Mesothelial cell of epicardium (in vitro differentiated cells): ENCODE measurements around the gene ZFP62. TPM values are rescaled to one million over a fixed set of nuclear protein-coding genes. Genes with fewer than 3 reads are reported as not detected.

Source experiments
- DNase-seq, 2 experiments: peaks; one replicate each; pipeline ENCODE4 v3.0.0; 2021; ENCODE audit warnings: low spot score in 2 of 2; ENCODE audit not compliant: unreplicated experiment in 2 of 2
- H3K27ac Mint-ChIP-seq: 2 replicates; pipeline ENCODE4 v1.8.0; 2021; ENCODE audit warnings: mixed read lengths
- H3K27me3 Mint-ChIP-seq: 2 replicates; pipeline ENCODE4 v1.8.0; 2021; ENCODE audit warnings: low read depth, mixed read lengths
- H3K36me3 Mint-ChIP-seq: 2 replicates; pipeline ENCODE4 v1.8.0; 2021; ENCODE audit warnings: mixed read lengths
- H3K4me1 Mint-ChIP-seq: 2 replicates; pipeline ENCODE4 v1.8.0; 2021; ENCODE audit warnings: mixed read lengths
- H3K4me3 Mint-ChIP-seq: 2 replicates; pipeline ENCODE4 v1.8.0; 2021; ENCODE audit warnings: mild to moderate bottlenecking, moderate library complexity, mixed read lengths
- H3K9me3 Mint-ChIP-seq: 2 replicates; pipeline ENCODE4 v1.8.0; 2021; ENCODE audit warnings: mixed read lengths
- total RNA-seq: library from RNA; stranded (reverse); gene quantifications from 3 replicates; pipeline ENCODE4 v1.2.1, GENCODE V29; 2021
- TF ChIP-seq, protein P1 (sequence below): fragments of 200-600 bp; sonication (generic); IDR thresholded peaks from one replicate; pipeline ENCODE4 v1.5.0; 2021; ENCODE audit warnings: antibody characterized with exemption; ENCODE audit not compliant: unreplicated experiment

The ZFP62 gene
- total RNA-seq, 1 donor from 2014 or later: 48.9 TPM

DNA sequence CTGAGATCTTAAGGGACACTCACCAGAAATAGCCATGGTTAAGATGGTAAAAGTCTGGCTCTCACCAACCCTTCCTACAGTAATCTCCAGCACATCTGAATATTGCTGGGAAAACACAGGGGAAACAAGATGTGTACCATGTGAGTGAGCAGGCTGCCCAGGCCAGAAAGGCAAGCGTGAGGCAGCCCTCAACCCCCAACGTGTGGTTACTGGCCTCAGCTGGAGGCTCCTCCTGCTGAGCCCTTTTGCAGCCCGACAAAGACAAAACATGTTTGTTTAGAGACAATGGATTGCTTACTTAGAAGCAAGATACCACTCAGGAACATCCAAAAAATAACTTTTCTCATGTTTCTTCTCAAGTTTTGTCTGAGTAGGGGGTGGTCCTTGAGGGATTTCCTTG lies 16.6 kb downstream of the ZFP62 start:
- H3K9me3 Mint-ChIP-seq: peaks cover 69% of the 10 kb centered on the region

GRCh38 chr5:180839935-180840334 lies 21.1 kb downstream of the ZFP62 start:
- peaks cover 19% of the 10 kb centered on the region for H3K36me3 Mint-ChIP-seq
- H3K9me3 Mint-ChIP-seq: peaks cover 33% of the 10 kb centered on the region
- H3K4me3 Mint-ChIP-seq: no peak overlapping the region
- TF ChIP-seq, protein P1, sequence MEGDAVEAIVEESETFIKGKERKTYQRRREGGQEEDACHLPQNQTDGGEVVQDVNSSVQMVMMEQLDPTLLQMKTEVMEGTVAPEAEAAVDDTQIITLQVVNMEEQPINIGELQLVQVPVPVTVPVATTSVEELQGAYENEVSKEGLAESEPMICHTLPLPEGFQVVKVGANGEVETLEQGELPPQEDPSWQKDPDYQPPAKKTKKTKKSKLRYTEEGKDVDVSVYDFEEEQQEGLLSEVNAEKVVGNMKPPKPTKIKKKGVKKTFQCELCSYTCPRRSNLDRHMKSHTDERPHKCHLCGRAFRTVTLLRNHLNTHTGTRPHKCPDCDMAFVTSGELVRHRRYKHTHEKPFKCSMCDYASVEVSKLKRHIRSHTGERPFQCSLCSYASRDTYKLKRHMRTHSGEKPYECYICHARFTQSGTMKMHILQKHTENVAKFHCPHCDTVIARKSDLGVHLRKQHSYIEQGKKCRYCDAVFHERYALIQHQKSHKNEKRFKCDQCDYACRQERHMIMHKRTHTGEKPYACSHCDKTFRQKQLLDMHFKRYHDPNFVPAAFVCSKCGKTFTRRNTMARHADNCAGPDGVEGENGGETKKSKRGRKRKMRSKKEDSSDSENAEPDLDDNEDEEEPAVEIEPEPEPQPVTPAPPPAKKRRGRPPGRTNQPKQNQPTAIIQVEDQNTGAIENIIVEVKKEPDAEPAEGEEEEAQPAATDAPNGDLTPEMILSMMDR: no peak
- H3K27me3 Mint-ChIP-seq: no peaks in the 10 kb centered on the region
- H3K4me1 Mint-ChIP-seq: no peaks in the 10 kb centered on the region
- no peak overlapping the region for H3K27ac Mint-ChIP-seq
- no peak for DNase-seq

More for the DNA sequence above, 16.6 kb downstream of the ZFP62 start:
- H3K36me3 Mint-ChIP-seq: peaks cover 50% of the 10 kb centered on the region
- H3K27ac Mint-ChIP-seq: no peak overlapping the region
- DNase-seq: no peak
- no peaks in the 10 kb centered on the region for H3K4me1 Mint-ChIP-seq
- TF ChIP-seq, protein P1: no peak
- H3K27me3 Mint-ChIP-seq: no peaks in the 10 kb centered on the region
- H3K4me3 Mint-ChIP-seq: no peak overlapping the region

GRCh38 chr5:180839227-180839626 lies 21.8 kb downstream of the ZFP62 start:
- DNase-seq: no peak
- Mint-ChIP-seq H3K9me3 (peaks cover 28% of the 10 kb centered on the region), H3K4me1 (no peaks in the 10 kb centered on the region), H3K27ac (no peak overlapping the region), H3K4me3 (no peak overlapping the region), H3K27me3 (no peaks in the 10 kb centered on the region), H3K36me3 (peaks cover 26% of the 10 kb centered on the region)
- TF ChIP-seq, protein P1: no peak

DNA sequence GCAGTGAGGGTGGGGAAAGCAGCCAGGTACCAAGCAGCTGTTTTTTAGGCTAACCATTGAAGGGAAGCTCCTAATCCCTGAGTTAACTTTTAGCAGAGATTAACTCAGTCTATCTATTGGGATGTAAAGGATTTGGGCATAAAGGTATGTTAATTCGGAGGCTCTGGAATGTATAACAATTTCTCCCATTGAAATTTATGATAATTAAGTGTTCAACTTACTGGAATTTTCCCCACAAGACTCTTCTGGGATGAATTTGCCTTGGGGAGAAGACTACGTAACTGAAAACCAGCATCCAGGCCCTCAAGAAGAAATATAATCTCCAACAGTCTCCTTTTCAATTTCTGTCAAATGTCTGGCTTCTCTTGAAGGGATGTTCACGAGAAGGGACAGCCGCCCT lies 23.6 kb downstream of the ZFP62 start:
- Mint-ChIP-seq H3K4me3 (no peak overlapping the region), H3K9me3 (peaks cover 20% of the 10 kb centered on the region), H3K4me1 (peaks cover 3% of the 10 kb centered on the region)

GRCh38 chr5:180832638-180833068 lies 28.4 kb downstream of the ZFP62 start:
- H3K27ac Mint-ChIP-seq: peak overlapping the region; percentile 99
- TF ChIP-seq, protein P1: no peak
- H3K27me3 Mint-ChIP-seq: no peaks in the 10 kb centered on the region
- peaks cover 18% of the 10 kb centered on the region for H3K4me1 Mint-ChIP-seq
- H3K36me3 Mint-ChIP-seq: peaks cover 39% of the 10 kb centered on the region
- H3K4me3 Mint-ChIP-seq: peak overlapping the region; percentile 92
- no peak for DNase-seq
- peaks cover 25% of the 10 kb centered on the region for H3K9me3 Mint-ChIP-seq

More for the DNA sequence above, 23.6 kb downstream of the ZFP62 start:
- no peak for DNase-seq
- H3K27ac Mint-ChIP-seq: no peak overlapping the region
- H3K36me3 Mint-ChIP-seq: peaks cover 30% of the 10 kb centered on the region
- no peaks in the 10 kb centered on the region for H3K27me3 Mint-ChIP-seq
- TF ChIP-seq, protein P1: no peak
